GM12878 (cell line): ENCODE measurements around the gene EPAS1. TPM values are rescaled to one million over a fixed set of nuclear protein-coding genes. Genes with fewer than 3 reads are reported as not detected.

Source experiments
- ATAC-seq: fragments of 200-7000 bp; cut with Tn5 transposase; 3 replicates; pipeline ENCODE4 v1.9.1; 2020; ENCODE audit warnings: mild to moderate bottlenecking, moderate library complexity
- BruUV-seq: library from RNA; stranded (reverse); fragments of 400-500 nt; replicated peaks from 2 replicates; lab custom pipeline; 2021; lab: Mats Ljungman, UMichigan
- CTCF ChIA-PET: fragments of 300-600 bp; sonication (Branson Sonifier 250); formaldehyde crosslinking; extraction: SDS; loops from one replicate; lab custom pipeline; 2021; ENCODE audit warnings: inconsistent platforms; lab: Yijun Ruan, JAX
- POLR2A ChIA-PET: fragments of 350-600 bp; formaldehyde crosslinking; extraction: SDS; loops from one replicate; lab custom pipeline; 2021; ENCODE audit warnings: inconsistent platforms; lab: Charles Lee
- RAD21 ChIA-PET: fragments of 300-600 bp; sonication (Branson Sonifier 250); formaldehyde crosslinking; loops from one replicate; lab custom pipeline; 2023; ENCODE audit warnings: antibody characterized with exemption; ENCODE audit not compliant: unreplicated experiment; lab: Charles Lee
- SMC1A ChIA-PET: fragments of 300-600 bp; sonication (Branson Sonifier 250); formaldehyde crosslinking; loops from one replicate; lab custom pipeline; 2023; ENCODE audit not compliant: unreplicated experiment, uncharacterized antibody; lab: Charles Lee
- DNase-seq: peaks from one replicate; pipeline ENCODE4 v3.0.0-alpha.2; 2011; ENCODE audit warnings: low read depth, low spot score
- FAIRE-seq: peaks from 3 replicates; lab custom pipeline; 2011; peaks lifted over from hg19 to GRCh38; lab: Jason Lieb, UNC
- H2AFZ ChIP-seq: 2 replicates; pipeline ENCODE4 v1.6.0; 2011; ENCODE audit warnings: low read depth, low read length, control low read depth; ENCODE audit not compliant: control insufficient read depth
- H3K27ac ChIP-seq: 2 replicates; pipeline ENCODE4 v1.5.1; 2011; ENCODE audit warnings: control low read depth; ENCODE audit not compliant: control insufficient read depth, insufficient read depth
- H3K27me3 ChIP-seq, 2 experiments: replicated peaks in 1 of 2; 2 replicates each; pipeline versions ENCODE4 v1.6.0 to v1.6.1; 2011; ENCODE audit warnings: low read length in 1 of 2; ENCODE audit not compliant: control insufficient read depth in 2 of 2, insufficient read depth in 2 of 2
- H3K36me3 ChIP-seq, 2 experiments: 2 replicates each; pipeline ENCODE4 v1.5.1; 2011; ENCODE audit warnings: low read length in 1 of 2; ENCODE audit not compliant: control insufficient read depth in 2 of 2, insufficient read depth in 2 of 2
- H3K4me1 ChIP-seq: 2 replicates; pipeline ENCODE4 v1.6.1; 2011; ENCODE audit warnings: mild to moderate bottlenecking, low read length, moderate library complexity, mixed read lengths; ENCODE audit not compliant: control insufficient read depth, insufficient read depth
- H3K4me2 ChIP-seq: 2 replicates; pipeline ENCODE4 v1.6.0; 2011; ENCODE audit warnings: control low read depth; ENCODE audit not compliant: control insufficient read depth, insufficient read depth
- H3K4me3 ChIP-seq: fragments of 200-600 bp; sonication (generic); 2 replicates; pipeline ENCODE4 v1.5.1; 2016
- H3K79me2 ChIP-seq: 2 replicates; pipeline ENCODE4 v1.6.0; 2011; ENCODE audit warnings: low read length; ENCODE audit not compliant: control insufficient read depth, insufficient read depth
- H3K9ac ChIP-seq: 2 replicates; pipeline ENCODE4 v1.8.0; 2011; ENCODE audit warnings: low read length, control low read depth, mixed read lengths; ENCODE audit not compliant: control insufficient read depth, insufficient read depth
- H3K9me3 ChIP-seq: replicated peaks from 3 replicates; pipeline ENCODE4 v1.5.1; 2011; ENCODE audit warnings: mild to moderate bottlenecking, low read length; ENCODE audit not compliant: control insufficient read depth, insufficient read depth
- H4K20me1 ChIP-seq: 2 replicates; pipeline ENCODE4 v1.6.0; 2011; ENCODE audit not compliant: control insufficient read depth, insufficient read depth
- CHD1 ChIP-seq: IDR thresholded peaks from 2 replicates; pipeline ENCODE4 v1.6.1; 2012; ENCODE audit warnings: low read depth, low read length, improper control_type of control experiment
- CHD2 ChIP-seq: IDR thresholded peaks from 2 replicates; pipeline ENCODE4 v1.6.1; 2011; ENCODE audit warnings: low read depth, low read length, improper control_type of control experiment, borderline replicate concordance
- CREB1 ChIP-seq: IDR thresholded peaks from 2 replicates; pipeline ENCODE4 v1.6.1; 2012; ENCODE audit warnings: low read depth, mild to moderate bottlenecking, inconsistent platforms
- FOXM1 ChIP-seq: IDR thresholded peaks from 2 replicates; pipeline ENCODE4 v1.6.1; 2012; ENCODE audit warnings: low read depth, mild to moderate bottlenecking, inconsistent platforms, low read length, moderate library complexity
- HDGF ChIP-seq: fragments of 450-650 bp; IDR thresholded peaks from 2 replicates; pipeline ENCODE4 v1.6.1; 2016; ENCODE audit warnings: antibody characterized with exemption
- IKZF1 ChIP-seq: fragments of 450-650 bp; conservative IDR thresholded peaks from 2 replicates; pipeline ENCODE4 v1.6.1; 2017; ENCODE audit warnings: antibody characterized with exemption, mild to moderate bottlenecking
- IRF3 ChIP-seq: fragments of 450-650 bp; IDR thresholded peaks from 2 replicates; pipeline ENCODE4 v1.6.1; 2014; ENCODE audit warnings: mild to moderate bottlenecking
- IRF5 ChIP-seq: fragments of 450-650 bp; IDR thresholded peaks from 2 replicates; pipeline ENCODE4 v1.6.1; 2017; ENCODE audit warnings: borderline replicate concordance
- JUNB ChIP-seq: IDR thresholded peaks from 2 replicates; pipeline ENCODE4 v1.6.1; 2016; ENCODE audit warnings: antibody characterized with exemption, mild to moderate bottlenecking
- LARP7 ChIP-seq: fragments of 450-650 bp; IDR thresholded peaks from 2 replicates; pipeline ENCODE4 v1.6.1; 2017; ENCODE audit warnings: mild to moderate bottlenecking
- NR2F1 ChIP-seq: fragments of 450-650 bp; conservative IDR thresholded peaks from 2 replicates; pipeline ENCODE4 v1.6.1; 2017; ENCODE audit warnings: mild to moderate bottlenecking
- STAT1 ChIP-seq: fragments of 450-650 bp; conservative IDR thresholded peaks from 2 replicates; pipeline ENCODE4 v1.6.1; 2014; ENCODE audit warnings: antibody characterized with exemption, mild to moderate bottlenecking
- ZSCAN29 ChIP-seq: fragments of 450-650 bp; IDR thresholded peaks from 2 replicates; pipeline ENCODE4 v1.6.1; 2017; ENCODE audit warnings: mild to moderate bottlenecking, moderate library complexity
- WGBS: methylation state at CpG from one replicate; pipeline ENCODE4 v1.1.6; 2016; ENCODE audit warnings: low lambda C conversion rate; ENCODE audit not compliant: insufficient replicate concordance, insufficient coverage; ENCODE audit errors: missing lambda C conversion rate; 5-methylcytosine and 5-hydroxymethylcytosine counted together
- in situ Hi-C: fragments of 300-500 bp; cut with MboI; formaldehyde crosslinking; loops from 9 replicates; pipeline ENCODE4 v1.14.3; 2018; ENCODE audit warnings: mixed read lengths
- intact Hi-C: fragments of 100-400 bp; cut with micrococcal nuclease; formaldehyde crosslinking; loops from one replicate; pipeline ENCODE4 v1.14.2; 2022; ENCODE audit not compliant: unreplicated experiment
- polyA plus RNA-seq, 11 experiments: library from polyadenylated mRNA; depleted of rRNA in 4 of 11; unstranded in 6 of 11; stranded (reverse) in 5 of 11; fragments of >200 nt; fragmentation: Nextera tagmentation in 4 of 11; fragmentation: Illumina TruSeq in 1 of 11; extraction: Ambion mirVana in 4 of 11; extraction: Trizol in 1 of 11; gene quantifications; 1 replicate in 1 of 11; 2 replicates in 10 of 11; pipeline versions ENCODE4 v1.2.1 to v1.2.3, GENCODE V29; 2011 to 2016; ENCODE audit warnings: inconsistent platforms in 2 of 11, missing spikeins in 2 of 11, low read depth in 1 of 11
- total RNA-seq, 4 experiments: library from RNA; depleted of rRNA in 3 of 4; stranded (reverse); fragments of >200 nt in 3 of 4; fragmentation: Illumina TruSeq in 1 of 4; extraction: Trizol in 1 of 4; gene quantifications; 2 replicates each; pipeline versions ENCODE4 v1.2.1 to v1.2.3, GENCODE V29; 2013 to 2021
- TF ChIP-seq, protein P1 (sequence below): IDR thresholded peaks from 2 replicates; pipeline ENCODE4 v1.6.1; 2012; ENCODE audit warnings: low read depth, low read length, improper control_type of control experiment
- TF ChIP-seq, protein P2 (sequence below): fragments of 450-650 bp; IDR thresholded peaks from 2 replicates; pipeline ENCODE4 v1.6.1; 2017; ENCODE audit warnings: mild to moderate bottlenecking, low read depth, inconsistent platforms; ENCODE audit not compliant: poor library complexity, severe bottlenecking

EPAS1 gene
- total and polyA plus RNA-seq, 10 of the 15 experiments (the other 5 are each of a cell fraction or from before 2014, with no cell fraction given): 0.11 to 22.0 (median 1.3) TPM; not detected in 1

DNA sequence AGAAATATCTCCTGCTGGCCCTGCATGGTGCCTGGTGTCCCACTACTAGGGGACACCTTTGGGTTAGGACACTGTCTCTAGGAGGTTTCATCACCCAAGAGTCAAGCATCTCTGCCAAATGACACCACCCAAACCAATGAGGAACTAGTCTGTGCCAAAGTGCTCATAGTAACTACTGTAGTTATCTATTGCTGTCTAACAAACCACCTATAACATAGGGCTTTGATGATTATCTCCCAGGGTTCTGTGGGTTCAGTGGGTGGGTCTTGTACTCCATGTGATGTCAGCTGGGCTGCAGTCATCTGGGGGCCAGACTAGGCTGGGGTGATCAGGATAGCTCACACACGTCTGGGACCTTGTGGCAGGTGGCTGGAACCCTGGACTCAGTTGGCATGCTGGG is 59.8 kb downstream of the EPAS1 start:
- RAD21 ChIA-PET: interaction anchor here (0.8 to 1.3 kb wide), 2 partner anchors 105 to 127 kb away, joined by 3 to 4 read pairs; no protein-coding TSS in a partner anchor
- Histone ChIP-seq H3K36me3 (no peaks in the 10 kb centered on the region), H3K4me1 (no peaks in the 10 kb centered on the region; the same call in 1 of the 2 replicates), H4K20me1 (no peaks in the 10 kb centered on the region), H3K27ac (no peak overlapping the region), H3K9ac (no peak overlapping the region), H2AFZ (no peak overlapping the region), H3K4me2 (no peak overlapping the region), H3K4me3 (no peak overlapping the region), H3K79me2 (no peaks in the 10 kb centered on the region), H3K27me3 (peaks cover 0 to 4% of the 10 kb centered on the region in 2 experiments; a peak in 2 of 4 replicates), H3K9me3 (no peaks in the 10 kb centered on the region)
- CTCF ChIA-PET: interaction anchor here (1.8 kb wide), 1 partner anchor 294 kb away, joined by 5 read pairs; no protein-coding TSS in a partner anchor
- TF ChIP-seq IKZF1 (no peak), CHD2 (no peak), IRF5 (no peak), FOXM1 (no peak), IRF3 (no peak), ZSCAN29 (no peak), JUNB (no peak), CHD1 (no peak), LARP7 (no peak), NR2F1 (no peak), STAT1 (no peak), HDGF (no peak), CREB1 (no peak)
- TF ChIP-seq, protein P1, sequence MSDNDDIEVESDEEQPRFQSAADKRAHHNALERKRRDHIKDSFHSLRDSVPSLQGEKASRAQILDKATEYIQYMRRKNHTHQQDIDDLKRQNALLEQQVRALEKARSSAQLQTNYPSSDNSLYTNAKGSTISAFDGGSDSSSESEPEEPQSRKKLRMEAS: no peak
- TF ChIP-seq, protein P2, sequence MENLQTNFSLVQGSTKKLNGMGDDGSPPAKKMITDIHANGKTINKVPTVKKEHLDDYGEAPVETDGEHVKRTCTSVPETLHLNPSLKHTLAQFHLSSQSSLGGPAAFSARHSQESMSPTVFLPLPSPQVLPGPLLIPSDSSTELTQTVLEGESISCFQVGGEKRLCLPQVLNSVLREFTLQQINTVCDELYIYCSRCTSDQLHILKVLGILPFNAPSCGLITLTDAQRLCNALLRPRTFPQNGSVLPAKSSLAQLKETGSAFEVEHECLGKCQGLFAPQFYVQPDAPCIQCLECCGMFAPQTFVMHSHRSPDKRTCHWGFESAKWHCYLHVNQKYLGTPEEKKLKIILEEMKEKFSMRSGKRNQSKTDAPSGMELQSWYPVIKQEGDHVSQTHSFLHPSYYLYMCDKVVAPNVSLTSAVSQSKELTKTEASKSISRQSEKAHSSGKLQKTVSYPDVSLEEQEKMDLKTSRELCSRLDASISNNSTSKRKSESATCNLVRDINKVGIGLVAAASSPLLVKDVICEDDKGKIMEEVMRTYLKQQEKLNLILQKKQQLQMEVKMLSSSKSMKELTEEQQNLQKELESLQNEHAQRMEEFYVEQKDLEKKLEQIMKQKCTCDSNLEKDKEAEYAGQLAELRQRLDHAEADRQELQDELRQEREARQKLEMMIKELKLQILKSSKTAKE: no peak
- in situ Hi-C loops: loop anchor here (25.0 kb wide), 1 partner anchor 720 kb away; no protein-coding TSS in a partner anchor
- ATAC-seq: no peak
- POLR2A ChIA-PET: no interaction called here
- no TSS peak for BruUV-seq
- FAIRE-seq: no peak
- DNase-seq: no peak
- SMC1A ChIA-PET: interaction anchor here (0.5 to 1.7 kb wide), 5 partner anchors 10 to 294 kb away, joined by 3 to 8 read pairs (median 3); no protein-coding TSS in a partner anchor
- intact Hi-C loops: no loop called here
- WGBS: 8% methylated on average over 1 of the region's 1 CpG
